Measurements from ENCODE around the gene ETV1.

The ETV1 gene

GRCh38 chr7:13989126-13989948, at the start of gene ETV1:
Gene ETV1, minus strand, starts transcription at chr7:13989666. Its CDS starts 614 bp downstream, at chr7:13989052.
- DNase-seq: peak; percentile 77

GRCh38 chr7:14024406-14024805, 34.9 kb upstream of the ETV1 start:
- no peak for DNase-seq

- no peak for DNase-seq
Measured at GRCh38 chr7:14023838-14024237, 34.4 kb upstream of the ETV1 start.

- DNase-seq: no peak
Measured at GRCh38 chr7:14023342-14023741, 33.9 kb upstream of the ETV1 start.

- no peak for DNase-seq
Measured at GRCh38 chr7:14021069-14021468, 31.6 kb upstream of the ETV1 start.

GRCh38 chr7:14020339-14020900, 31.0 kb upstream of the ETV1 start:
- DNase-seq: no peak

- DNase-seq: no peak
Measured at GRCh38 chr7:14018751-14019150, 29.3 kb upstream of the ETV1 start.

GRCh38 chr7:14016950-14017349, 27.5 kb upstream of the ETV1 start:
- DNase-seq: no peak

GRCh38 chr7:14013898-14014297, 24.4 kb upstream of the ETV1 start:
- no peak for DNase-seq

- no peak for DNase-seq
Measured at GRCh38 chr7:14009453-14010418, 20.3 kb upstream of the ETV1 start.

GRCh38 chr7:14001139-14001538, 11.7 kb upstream of the ETV1 start:
- no peak for DNase-seq

- DNase-seq: no peak
Measured at GRCh38 chr7:14000247-14000646, 10.8 kb upstream of the ETV1 start.

GRCh38 chr7:13998866-13999265, 9.4 kb upstream of the ETV1 start:
- no peak for DNase-seq

GRCh38 chr7:13992596-13992964, 3.1 kb upstream of the ETV1 start:
- DNase-seq: no peak

- DNase-seq: no peak
Measured at GRCh38 chr7:13991791-13992595, 2.5 kb upstream of the ETV1 start.

- DNase-seq: peak; percentile 99
Measured at GRCh38 chr7:13990984-13991790, 1.7 kb upstream of the ETV1 start.

GRCh38 chr7:13990319-13990983, 985 bp upstream of the ETV1 start:
- peak; percentile 92 for DNase-seq

GRCh38 chr7:13989949-13990305, 461 bp upstream of the ETV1 start:
- peak; percentile 62 for DNase-seq

GRCh38 chr7:13988731-13989125, 738 bp downstream of the ETV1 start:
- DNase-seq: peak; percentile 58

GRCh38 chr7:13988065-13988464, 1.4 kb downstream of the ETV1 start:
- DNase-seq: peak; percentile 25

GRCh38 chr7:13987395-13987794, 2.1 kb downstream of the ETV1 start:
- DNase-seq: no peak
